HG03045 (cell line): ENCODE measurements around the gene PDZRN4.
"Not testable (repeated sequence)": the region's sequence is repeated elsewhere in the genome, so short reads cannot be mapped to it uniquely, and the experiment has no call there.

ENCODE experiments used
- ATAC-seq: cut with Tn5 transposase; IDR thresholded peaks from one replicate; pipeline ENCODE4 v1.9.1; 2021; ENCODE audit warnings: mild to moderate bottlenecking, moderate library complexity; ENCODE audit not compliant: unreplicated experiment

PDZRN4 gene

GRCh38 chr12:41615174-41615573, 427.1 kb downstream of the PDZRN4 start:
- not testable (repeated sequence) for ATAC-seq

DNA sequence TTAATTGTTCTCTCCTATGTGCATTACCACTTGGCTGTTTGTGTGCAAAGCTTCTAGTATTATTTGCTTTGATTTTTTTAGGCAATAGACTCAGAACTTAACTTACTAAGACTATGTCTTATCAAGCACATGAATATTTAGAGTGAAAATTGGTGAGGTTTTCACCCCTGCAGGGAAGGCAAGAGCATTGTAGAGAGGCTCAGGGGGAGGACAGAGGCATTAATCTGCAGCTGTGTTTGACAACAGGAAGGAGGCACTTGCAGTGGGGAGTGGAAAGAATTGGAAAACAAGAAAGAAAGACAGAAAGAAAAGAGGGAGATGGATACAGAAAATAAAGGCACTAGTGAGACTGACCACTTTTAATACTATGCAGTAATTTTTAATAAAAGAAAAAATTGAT, 431.6 kb downstream of the PDZRN4 start:
- no peak for ATAC-seq

GRCh38 chr12:41621291-41621690, 433.2 kb downstream of the PDZRN4 start:
- ATAC-seq = no peak
